ENCODE data around the gene CDH23. TPM values are rescaled to one million over a fixed set of nuclear protein-coding genes. Genes with fewer than 3 reads are reported as not detected.

The CDH23 gene
- total RNA-seq, 3 donors from 2014 or later: 1.8 to 3.6 (median 3.0) TPM

- no peak for TF ChIP-seq CTCF (IDR thresholded peaks at IDR 0.05)
- intact Hi-C loops (cut with DNase I, micrococcal nuclease): no loop called here
- H3K4me3 ChIP-seq: no peak overlapping the region
- no peak for DNase-seq
- no peak for ATAC-seq
- no peaks in the 10 kb centered on the region for H3K4me1 ChIP-seq (ENCODE audit: low read depth)
- no peaks in the 10 kb centered on the region for H3K36me3 ChIP-seq (ENCODE audit: low read depth)
- H3K9me3 ChIP-seq: no peaks in the 10 kb centered on the region
Observed at GRCh38 chr10:71675295-71675970, 278.7 kb downstream of the CDH23 start.

- no peaks in the 10 kb centered on the region for H3K9me3 ChIP-seq
- no peak for DNase-seq
- no peak for ATAC-seq
- no peak for TF ChIP-seq CTCF (IDR thresholded peaks at IDR 0.05)
- intact Hi-C loops (cut with DNase I, micrococcal nuclease): no loop called here
- no peak overlapping the region for H3K4me3 ChIP-seq
- no peaks in the 10 kb centered on the region for H3K4me1 ChIP-seq (ENCODE audit: low read depth)
- H3K36me3 ChIP-seq (ENCODE audit: low read depth): no peaks in the 10 kb centered on the region
Observed at GRCh38 chr10:71677261-71677660, 280.5 kb downstream of the CDH23 start.

- intact Hi-C loops (cut with DNase I, micrococcal nuclease): no loop called here
- no peak for TF ChIP-seq CTCF (IDR thresholded peaks at IDR 0.05)
- Histone ChIP-seq H3K4me3 (no peak overlapping the region), H3K36me3 (ENCODE audit: low read depth) (no peaks in the 10 kb centered on the region), H3K9me3 (no peaks in the 10 kb centered on the region), H3K4me1 (ENCODE audit: low read depth) (no peaks in the 10 kb centered on the region)
- no peak for ATAC-seq
- no peak for DNase-seq
Observed at GRCh38 chr10:71678057-71678805, 281.5 kb downstream of the CDH23 start.

- DNase-seq (no peak), ATAC-seq (no peak)
- Histone ChIP-seq H3K36me3 (ENCODE audit: low read depth) (no peaks in the 10 kb centered on the region), H3K4me1 (ENCODE audit: low read depth) (no peaks in the 10 kb centered on the region), H3K4me3 (no peak overlapping the region), H3K9me3 (no peaks in the 10 kb centered on the region)
- intact Hi-C loops (cut with DNase I, micrococcal nuclease): no loop called here
- no peak for TF ChIP-seq CTCF (IDR thresholded peaks at IDR 0.05)
Observed at GRCh38 chr10:71679425-71679824, 282.7 kb downstream of the CDH23 start.

- Histone ChIP-seq H3K4me3 (no peak overlapping the region), H3K9me3 (no peaks in the 10 kb centered on the region), H3K4me1 (ENCODE audit: low read depth) (no peaks in the 10 kb centered on the region), H3K36me3 (ENCODE audit: low read depth) (no peaks in the 10 kb centered on the region)
- TF ChIP-seq CTCF (IDR thresholded peaks at IDR 0.05): no peak
- no peak for DNase-seq
- intact Hi-C loops (cut with DNase I, micrococcal nuclease): no loop called here
- no peak for ATAC-seq
Observed at GRCh38 chr10:71681977-71682376, 285.3 kb downstream of the CDH23 start.
